WTC11 (cell line): ENCODE data around the gene JAZF1. TPM values are rescaled to one million over a fixed set of nuclear protein-coding genes. Genes with fewer than 3 reads are reported as not detected.
A peak's percentile ranks its signal among the peaks of the same experiment; 100 is the strongest.

Experiments used
- ATAC-seq: fragments of 200-7000 bp; cut with Tn5 transposase; 2 replicates; pipeline ENCODE4 v1.10.0; 2021; ENCODE audit warnings: mild to moderate bottlenecking, moderate library complexity
- CTCF ChIA-PET: fragments of 300-600 bp; sonication (Branson Sonifier 250); formaldehyde crosslinking; loops from one replicate; lab custom pipeline; 2021; ENCODE audit warnings: antibody characterized with exemption; lab: Charles Lee
- POLR2A ChIA-PET: fragments of 350-600 bp; sonication (Branson Sonifier 250); formaldehyde crosslinking; loops from one replicate; lab custom pipeline; 2021; ENCODE audit warnings: antibody characterized with exemption; lab: Charles Lee
- DNase-seq: peaks from one replicate; pipeline ENCODE4 v3.0.0; 2021; ENCODE audit warnings: low spot score
- H3K27ac Mint-ChIP-seq: 2 replicates; pipeline ENCODE4 v1.8.0; 2021; ENCODE audit warnings: mixed read lengths
- H3K27me3 Mint-ChIP-seq: 2 replicates; pipeline ENCODE4 v1.8.0; 2021; ENCODE audit warnings: low read depth, mild to moderate bottlenecking, moderate library complexity, mixed read lengths
- H3K36me3 Mint-ChIP-seq: 2 replicates; pipeline ENCODE4 v1.8.0; 2021; ENCODE audit warnings: mixed read lengths
- H3K4me1 Mint-ChIP-seq: 2 replicates; pipeline ENCODE4 v1.8.0; 2022; ENCODE audit warnings: mixed read lengths
- H3K4me3 Mint-ChIP-seq: 2 replicates; pipeline ENCODE4 v1.8.0; 2021; ENCODE audit warnings: mild to moderate bottlenecking, moderate library complexity, mixed read lengths
- H3K9me3 Mint-ChIP-seq: 2 replicates; pipeline ENCODE4 v1.8.0; 2021; ENCODE audit warnings: mixed read lengths
- AR ChIP-seq: fragments of 250-450 bp; sonication (Bioruptor Pico); IDR thresholded peaks from 2 replicates; pipeline ENCODE4 v1.9.0; 2021; ENCODE audit warnings: mild to moderate bottlenecking
- E2F4 ChIP-seq: sonication (generic); formaldehyde crosslinking; IDR thresholded peaks from 2 replicates; pipeline ENCODE4 v1.8.1; 2022; ENCODE audit warnings: low read depth, mild to moderate bottlenecking, moderate library complexity, missing genetic modification reagents, borderline replicate concordance
- ETV6 ChIP-seq: sonication (generic); formaldehyde crosslinking; IDR thresholded peaks from 2 replicates; pipeline ENCODE4 v1.8.1; 2022; ENCODE audit warnings: mild to moderate bottlenecking, missing genetic modification reagents
- FOXJ3 ChIP-seq: sonication (generic); formaldehyde crosslinking; IDR thresholded peaks from 2 replicates; pipeline ENCODE4 v1.9.0; 2021; ENCODE audit warnings: missing genetic modification reagents, mild to moderate bottlenecking, borderline replicate concordance
- GABPB1 ChIP-seq: sonication (generic); formaldehyde crosslinking; IDR thresholded peaks from 2 replicates; pipeline ENCODE4 v1.8.1; 2023; ENCODE audit warnings: mild to moderate bottlenecking, missing genetic modification reagents
- GTF2I ChIP-seq: fragments of 250-450 bp; sonication (Bioruptor Pico); conservative IDR thresholded peaks from 2 replicates; pipeline ENCODE4 v1.4.0; 2021; ENCODE audit warnings: mild to moderate bottlenecking
- HMGXB4 ChIP-seq: sonication (generic); formaldehyde crosslinking; IDR thresholded peaks from 2 replicates; pipeline ENCODE4 v1.8.1; 2023; ENCODE audit warnings: mild to moderate bottlenecking, moderate library complexity, missing genetic modification reagents
- IRF1 ChIP-seq: sonication (generic); formaldehyde crosslinking; IDR thresholded peaks from 2 replicates; pipeline ENCODE4 v1.8.0; 2023; ENCODE audit warnings: missing genetic modification reagents
- OVOL2 ChIP-seq: fragments of 250-450 bp; sonication (Bioruptor Pico); IDR thresholded peaks from 2 replicates; pipeline ENCODE4 v1.9.0; 2021; ENCODE audit warnings: mild to moderate bottlenecking, borderline replicate concordance
- SMAD3 ChIP-seq: sonication (generic); formaldehyde crosslinking; IDR thresholded peaks from 2 replicates; pipeline ENCODE4 v1.8.0; 2022; ENCODE audit warnings: missing genetic modification reagents, mild to moderate bottlenecking, borderline replicate concordance
- SP1 ChIP-seq: sonication (generic); formaldehyde crosslinking; conservative IDR thresholded peaks from 2 replicates; pipeline ENCODE4 v1.8.1; 2022; ENCODE audit warnings: missing genetic modification reagents
- STAT6 ChIP-seq: sonication (generic); formaldehyde crosslinking; conservative IDR thresholded peaks from 2 replicates; pipeline ENCODE4 v1.8.1; 2023; ENCODE audit warnings: mild to moderate bottlenecking, low read depth, missing genetic modification reagents, moderate library complexity
- ZMAT4 ChIP-seq: fragments of 250-450 bp; sonication (Bioruptor Pico); IDR thresholded peaks from 2 replicates; pipeline ENCODE4 v1.9.0; 2021; ENCODE audit warnings: mild to moderate bottlenecking
- ZNF396 ChIP-seq: fragments of 250-450 bp; sonication (Bioruptor Pico); IDR thresholded peaks from 2 replicates; pipeline ENCODE4 v1.8.0; 2021; ENCODE audit warnings: mild to moderate bottlenecking, moderate library complexity, borderline replicate concordance
- ZNF416 ChIP-seq: fragments of 250-450 bp; sonication (Bioruptor Pico); IDR thresholded peaks from 2 replicates; pipeline ENCODE4 v1.9.0; 2021; ENCODE audit warnings: mild to moderate bottlenecking, inconsistent platforms
- total RNA-seq: library from RNA; stranded (reverse); gene quantifications from 3 replicates; pipeline ENCODE4 v1.2.3, GENCODE V29; 2021

Gene JAZF1
- total RNA-seq, 1 experiment from 2014 or later, result 19.0 TPM

- no peak for TF ChIP-seq FOXJ3
- no peak for TF ChIP-seq ZNF396 (CRISPR knock-in tag)
- TF ChIP-seq E2F4, result no peak
- no peak for TF ChIP-seq AR (CRISPR knock-in tag)
- TF ChIP-seq SP1, result no peak
- TF ChIP-seq GABPB1, result no peak
- no peak for TF ChIP-seq GTF2I (CRISPR knock-in tag)
- TF ChIP-seq ZMAT4 (CRISPR knock-in tag), result no peak
- TF ChIP-seq ZNF416 (CRISPR knock-in tag), result no peak
- no peak for TF ChIP-seq ETV6 (CRISPR knock-in tag)
- TF ChIP-seq SMAD3 (CRISPR knock-in tag), result no peak
Measured at GRCh38 chr7:28136885-28137284, 43.7 kb downstream of the JAZF1 start (continued).

- H3K36me3 Mint-ChIP-seq, result no peaks in the 10 kb centered on the region
- TF ChIP-seq OVOL2, result no peak
- TF ChIP-seq HMGXB4, result no peak
- TF ChIP-seq STAT6, result no peak
- H3K4me3 Mint-ChIP-seq, result no peak overlapping the region
- H3K27ac Mint-ChIP-seq, result no peak overlapping the region
- ChIA-PET POLR2A (no interaction called here), CTCF (no interaction called here)
- ATAC-seq, result no peak
- H3K4me1 Mint-ChIP-seq, result peaks cover 30% of the 10 kb centered on the region
- H3K27me3 Mint-ChIP-seq, result no peaks in the 10 kb centered on the region
- no peaks in the 10 kb centered on the region for H3K9me3 Mint-ChIP-seq
- DNase-seq, result no peak
Measured at GRCh38 chr7:28136420-28136819, 44.2 kb downstream of the JAZF1 start.

GRCh38 chr7:28135760-28136159 is 44.8 kb downstream of the JAZF1 start:
- Mint-ChIP-seq H3K9me3 (no peaks in the 10 kb centered on the region), H3K4me3 (no peak overlapping the region), H3K27ac (peak overlapping the region; percentile 38; the same call in 1 of the 2 replicates), H3K4me1 (peaks cover 30% of the 10 kb centered on the region), H3K27me3 (no peaks in the 10 kb centered on the region), H3K36me3 (no peaks in the 10 kb centered on the region)
- ChIA-PET POLR2A (no interaction called here), CTCF (no interaction called here)
- TF ChIP-seq IRF1 (CRISPR knock-in tag), result no peak
- DNase-seq (no peak), ATAC-seq (no peak)
